HEK293 (cell line): Measurements from ENCODE around the gene CCDC17.

Source experiments
- CTCF ChIA-PET: fragments of 350-600 bp; formaldehyde crosslinking; extraction: SDS; loops from one replicate; lab custom pipeline; 2021; ENCODE audit warnings: antibody characterized with exemption; lab: Yijun Ruan, JAX
- POLR2A ChIA-PET: fragments of 300-600 bp; formaldehyde crosslinking; extraction: SDS; loops from one replicate; lab custom pipeline; 2020; ENCODE audit warnings: antibody characterized with exemption, inconsistent platforms; lab: Yijun Ruan, JAX
- H3K27ac ChIP-seq: fragments of 200-500 bp; sonication (Bioruptor generic); 2 replicates; pipeline ENCODE4 v1.5.1; 2014; ENCODE audit warnings: low read depth, low read length, control low read depth, inconsistent platforms; ENCODE audit errors: extremely low read depth
- H3K36me3 ChIP-seq, 2 experiments: fragments of 200-500 bp in 1 of 2; sonication (Bioruptor generic) in 1 of 2; 1 replicate in 1 of 2; 2 replicates in 1 of 2; pipeline ENCODE4 v1.5.1; 2014 to 2017; ENCODE audit warnings: inconsistent platforms in 2 of 2, low read length in 2 of 2; ENCODE audit not compliant: control insufficient read depth in 2 of 2, insufficient read depth in 1 of 2
- H3K4me1 ChIP-seq: fragments of 200-500 bp; sonication (Bioruptor generic); 2 replicates; pipeline ENCODE4 v1.5.1; 2014; ENCODE audit warnings: mild to moderate bottlenecking, low read length, inconsistent platforms; ENCODE audit not compliant: control insufficient read depth, insufficient read depth
- H3K4me3 ChIP-seq: 2 replicates; pipeline ENCODE4 v1.5.1; 2011; ENCODE audit warnings: low read depth, mild to moderate bottlenecking, control low read depth, low read length, moderate library complexity
- H3K9me3 ChIP-seq: fragments of 200-500 bp; sonication (Bioruptor generic); 2 replicates; pipeline ENCODE4 v1.5.1; 2014; ENCODE audit warnings: low read depth, low read length, inconsistent platforms; ENCODE audit not compliant: control insufficient read depth, insufficient read depth
- HOXD13 ChIP-seq: sonication (generic); formaldehyde crosslinking; IDR thresholded peaks from 2 replicates; pipeline ENCODE4 v1.8.0; 2022; ENCODE audit warnings: missing genetic modification reagents, borderline replicate concordance
- PRDM10 ChIP-seq: fragments of 450-650 bp; formaldehyde crosslinking; IDR thresholded peaks from 2 replicates; pipeline ENCODE4 v1.5.1; 2016; ENCODE audit warnings: missing biosample characterization, missing genetic modification characterization
- SCRT1 ChIP-seq: fragments of 450-650 bp; formaldehyde crosslinking; IDR thresholded peaks from 2 replicates; pipeline ENCODE4 v1.5.1; 2016; ENCODE audit warnings: missing biosample characterization, missing genetic modification characterization, borderline replicate concordance
- SCRT2 ChIP-seq: fragments of 450-650 bp; formaldehyde crosslinking; IDR thresholded peaks from 2 replicates; pipeline ENCODE4 v1.5.1; 2016; ENCODE audit warnings: missing biosample characterization, missing genetic modification characterization
- SP7 ChIP-seq: fragments of 450-650 bp; formaldehyde crosslinking; IDR thresholded peaks from 2 replicates; pipeline ENCODE4 v1.5.1; 2016; ENCODE audit warnings: missing biosample characterization, missing genetic modification characterization
- ZBTB6 ChIP-seq: fragments of 450-650 bp; formaldehyde crosslinking; IDR thresholded peaks from 2 replicates; pipeline ENCODE4 v1.5.1; 2017; ENCODE audit warnings: missing biosample characterization, missing genetic modification characterization
- ZBTB8A ChIP-seq: fragments of 450-650 bp; formaldehyde crosslinking; IDR thresholded peaks from 2 replicates; pipeline ENCODE4 v1.5.1; 2016; ENCODE audit warnings: missing biosample characterization, missing genetic modification characterization
- ZNF121 ChIP-seq: fragments of 450-650 bp; formaldehyde crosslinking; IDR thresholded peaks from 2 replicates; pipeline ENCODE4 v1.5.1; 2016; ENCODE audit warnings: missing biosample characterization, missing genetic modification characterization
- ZNF146 ChIP-seq: fragments of 450-650 bp; formaldehyde crosslinking; IDR thresholded peaks from 2 replicates; pipeline ENCODE4 v1.5.1; 2016; ENCODE audit warnings: missing biosample characterization, missing genetic modification characterization
- ZNF266 ChIP-seq: fragments of 450-650 bp; formaldehyde crosslinking; IDR thresholded peaks from 2 replicates; pipeline ENCODE4 v1.5.1; 2016; ENCODE audit warnings: missing biosample characterization, missing genetic modification characterization, low read depth
- ZNF292 ChIP-seq: fragments of 450-650 bp; formaldehyde crosslinking; IDR thresholded peaks from 2 replicates; pipeline ENCODE4 v1.5.1; 2016; ENCODE audit warnings: low read depth, missing biosample characterization, missing genetic modification characterization, borderline replicate concordance
- ZNF416 ChIP-seq: fragments of 450-650 bp; formaldehyde crosslinking; IDR thresholded peaks from 2 replicates; pipeline ENCODE4 v1.5.1; 2016; ENCODE audit warnings: missing biosample characterization, missing genetic modification characterization
- ZNF449 ChIP-seq: fragments of 450-650 bp; formaldehyde crosslinking; IDR thresholded peaks from 2 replicates; pipeline ENCODE4 v1.5.1; 2017; ENCODE audit warnings: missing biosample characterization, mild to moderate bottlenecking, missing genetic modification characterization, moderate library complexity
- ZNF530 ChIP-seq: fragments of 450-650 bp; formaldehyde crosslinking; IDR thresholded peaks from 2 replicates; pipeline ENCODE4 v1.5.1; 2016; ENCODE audit warnings: low read depth, missing biosample characterization, missing genetic modification characterization
- ZNF600 ChIP-seq: fragments of 450-650 bp; formaldehyde crosslinking; IDR thresholded peaks from 2 replicates; pipeline ENCODE4 v1.5.1; 2016; ENCODE audit warnings: missing biosample characterization, missing genetic modification characterization
- ZNF623 ChIP-seq: fragments of 450-650 bp; formaldehyde crosslinking; IDR thresholded peaks from 2 replicates; pipeline ENCODE4 v1.5.1; 2016; ENCODE audit warnings: missing biosample characterization, missing genetic modification characterization
- ZNF639 ChIP-seq: fragments of 450-650 bp; formaldehyde crosslinking; IDR thresholded peaks from 2 replicates; pipeline ENCODE4 v1.5.1; 2016; ENCODE audit warnings: missing biosample characterization, missing genetic modification characterization
- ZNF658 ChIP-seq: fragments of 450-650 bp; formaldehyde crosslinking; IDR thresholded peaks from 2 replicates; pipeline ENCODE4; 2016; ENCODE audit warnings: missing biosample characterization, missing genetic modification characterization
- ZNF776 ChIP-seq: fragments of 450-650 bp; formaldehyde crosslinking; IDR thresholded peaks from 2 replicates; pipeline ENCODE4 v1.5.0; 2017; ENCODE audit warnings: missing biosample characterization, missing genetic modification characterization, borderline replicate concordance
- ZSCAN16 ChIP-seq: fragments of 450-650 bp; formaldehyde crosslinking; IDR thresholded peaks from 2 replicates; pipeline ENCODE4 v1.5.1; 2016; ENCODE audit warnings: missing biosample characterization, missing genetic modification characterization
- ZSCAN30 ChIP-seq: fragments of 450-650 bp; IDR thresholded peaks from 2 replicates; pipeline ENCODE4 v1.5.1; 2018; ENCODE audit warnings: missing biosample characterization, mild to moderate bottlenecking, missing genetic modification characterization, moderate library complexity
- ZXDB ChIP-seq: fragments of 450-650 bp; formaldehyde crosslinking; IDR thresholded peaks from 2 replicates; pipeline ENCODE4 v1.5.1; 2016; ENCODE audit warnings: missing biosample characterization, missing genetic modification characterization
- TF ChIP-seq, protein P1 (sequence below): fragments of 450-650 bp; formaldehyde crosslinking; IDR thresholded peaks from 2 replicates; pipeline ENCODE4 v1.5.1; 2016; ENCODE audit warnings: missing biosample characterization, missing genetic modification characterization

Gene CCDC17

GRCh38 chr1:45617618-45618017 is 6.2 kb downstream of the CCDC17 start (continued):
- TF ChIP-seq PRDM10 (peak; percentile 56), ZNF449 (tag by site-specific recombination) (no peak), SP7 (peak; percentile 68; the same call in 1 of the 2 replicates)

DNA sequence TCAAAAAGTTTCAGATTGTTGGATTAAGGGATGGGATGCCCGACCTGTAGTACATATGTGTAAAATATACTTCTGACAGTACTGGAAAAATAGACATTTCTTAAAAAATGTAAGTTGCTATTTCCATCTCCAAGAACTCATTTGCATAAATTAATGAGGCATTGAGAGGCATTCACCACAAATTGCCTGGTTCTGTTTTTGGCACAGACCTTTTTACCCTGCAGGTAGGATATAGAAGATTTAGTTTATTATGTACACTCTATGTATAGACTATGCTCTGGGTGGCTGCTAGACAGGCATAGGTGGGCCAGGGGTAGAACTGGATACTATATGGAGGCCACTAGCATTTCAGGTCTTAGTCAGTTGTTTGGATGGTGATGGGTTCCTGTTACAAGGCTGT is 8.0 kb downstream of the CCDC17 start:
- CTCF ChIA-PET, result no interaction called here
- H3K27ac ChIP-seq, result no peak overlapping the region
- TF ChIP-seq ZNF146 (tag by site-specific recombination) (no peak), ZBTB6 (tag by site-specific recombination) (no peak)
- no peaks in the 10 kb centered on the region for H3K4me1 ChIP-seq
- H3K36me3 ChIP-seq, result peaks cover 43 to 92% of the 10 kb centered on the region in 2 experiments
- no peak overlapping the region for H3K4me3 ChIP-seq
- no peaks in the 10 kb centered on the region for H3K9me3 ChIP-seq
- POLR2A ChIA-PET, result interaction anchor here (0.7 kb wide), 1 partner anchor 53 kb away, joined by 4 read pairs; no protein-coding TSS in a partner anchor

DNA sequence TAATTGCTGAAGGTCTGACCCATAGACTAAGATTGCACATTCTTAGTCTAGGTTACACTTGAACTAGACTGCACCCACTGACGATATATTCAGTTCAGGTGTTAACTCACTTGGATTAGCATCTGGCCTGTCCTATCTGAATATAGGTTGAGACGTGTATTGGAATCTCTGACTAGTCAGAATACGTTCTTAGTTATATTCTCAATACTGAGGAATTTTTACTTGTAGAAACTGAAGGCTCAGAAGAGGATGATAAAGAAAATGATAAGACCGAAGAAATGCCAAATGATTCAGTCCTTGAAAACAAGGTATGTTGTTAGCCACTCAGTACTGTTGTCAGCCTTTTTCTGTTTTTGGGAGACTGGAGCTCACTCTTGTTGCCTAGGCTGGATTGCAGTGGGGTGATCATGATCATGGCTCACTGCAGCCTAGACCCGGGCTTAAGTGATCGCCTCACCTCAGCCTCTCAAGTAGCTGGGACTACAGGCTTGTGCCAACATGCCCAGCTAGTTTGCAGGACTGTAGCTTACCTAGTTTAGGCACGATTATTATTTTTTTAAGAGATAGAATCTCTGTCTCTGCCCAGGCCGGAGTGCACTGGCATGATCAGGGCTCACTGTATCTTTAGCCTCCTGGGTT is 10.8 kb downstream of the CCDC17 start:
- H3K4me3 ChIP-seq, result no peak overlapping the region
- no peaks in the 10 kb centered on the region for H3K4me1 ChIP-seq
- no peaks in the 10 kb centered on the region for H3K9me3 ChIP-seq
- POLR2A ChIA-PET, result interaction anchor here (0.6 kb wide), 1 partner anchor 199 kb away, joined by 4 read pairs; no protein-coding TSS in a partner anchor
- CTCF ChIA-PET, result no interaction called here
- H3K36me3 ChIP-seq, result peaks cover 47 to 92% of the 10 kb centered on the region in 2 experiments
- no peak overlapping the region for H3K27ac ChIP-seq
- TF ChIP-seq ZSCAN16 (tag by site-specific recombination), result no peak
- TF ChIP-seq ZNF658 (tag by site-specific recombination), result no peak
- no peak for TF ChIP-seq ZBTB8A (tag by site-specific recombination)
- TF ChIP-seq SCRT1, result no peak
- no peak for TF ChIP-seq ZNF416
- TF ChIP-seq ZNF266 (tag by site-specific recombination), result no peak
- TF ChIP-seq ZNF292 (tag by site-specific recombination), result no peak
- TF ChIP-seq ZNF121 (tag by site-specific recombination), result no peak
- TF ChIP-seq ZNF600 (tag by site-specific recombination), result no peak
- TF ChIP-seq ZNF639 (tag by site-specific recombination), result no peak
- TF ChIP-seq ZNF530, result no peak
- TF ChIP-seq HOXD13 (CRISPR knock-in tag), result no peak
- no peak for TF ChIP-seq SCRT2 (tag by site-specific recombination)
- TF ChIP-seq ZNF776 (tag by site-specific recombination), result no peak
- no peak for TF ChIP-seq SP7
- TF ChIP-seq ZXDB (tag by site-specific recombination), result no peak
- TF ChIP-seq, protein P1, sequence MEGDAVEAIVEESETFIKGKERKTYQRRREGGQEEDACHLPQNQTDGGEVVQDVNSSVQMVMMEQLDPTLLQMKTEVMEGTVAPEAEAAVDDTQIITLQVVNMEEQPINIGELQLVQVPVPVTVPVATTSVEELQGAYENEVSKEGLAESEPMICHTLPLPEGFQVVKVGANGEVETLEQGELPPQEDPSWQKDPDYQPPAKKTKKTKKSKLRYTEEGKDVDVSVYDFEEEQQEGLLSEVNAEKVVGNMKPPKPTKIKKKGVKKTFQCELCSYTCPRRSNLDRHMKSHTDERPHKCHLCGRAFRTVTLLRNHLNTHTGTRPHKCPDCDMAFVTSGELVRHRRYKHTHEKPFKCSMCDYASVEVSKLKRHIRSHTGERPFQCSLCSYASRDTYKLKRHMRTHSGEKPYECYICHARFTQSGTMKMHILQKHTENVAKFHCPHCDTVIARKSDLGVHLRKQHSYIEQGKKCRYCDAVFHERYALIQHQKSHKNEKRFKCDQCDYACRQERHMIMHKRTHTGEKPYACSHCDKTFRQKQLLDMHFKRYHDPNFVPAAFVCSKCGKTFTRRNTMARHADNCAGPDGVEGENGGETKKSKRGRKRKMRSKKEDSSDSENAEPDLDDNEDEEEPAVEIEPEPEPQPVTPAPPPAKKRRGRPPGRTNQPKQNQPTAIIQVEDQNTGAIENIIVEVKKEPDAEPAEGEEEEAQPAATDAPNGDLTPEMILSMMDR (tag by site-specific recombination), result no peak
- TF ChIP-seq ZSCAN30 (tag by site-specific recombination), result no peak
- TF ChIP-seq ZNF623 (tag by site-specific recombination), result no peak
